Astrocyte (in vitro differentiated cells and primary cell): ENCODE measurements around the gene AGPAT3. TPM values are rescaled to one million over a fixed set of nuclear protein-coding genes. Genes with fewer than 3 reads are reported as not detected.
"Not testable (repeated sequence)": the region's sequence is repeated elsewhere in the genome, so short reads cannot be mapped to it uniquely, and the experiment has no call there.

ENCODE experiments used
- DNase-seq: peaks from one replicate; pipeline ENCODE4 v3.0.0-alpha.2; 2010; ENCODE audit warnings: low read depth
- FAIRE-seq: peaks from 2 replicates; lab custom pipeline; 2011; peaks lifted over from hg19 to GRCh38; lab: Jason Lieb, UNC
- H2AFZ ChIP-seq: 2 replicates; pipeline ENCODE4 v1.6.0; 2012; ENCODE audit warnings: low read depth, low read length, inconsistent platforms
- H3K27ac ChIP-seq: 2 replicates; pipeline ENCODE4 v1.5.1; 2011; ENCODE audit warnings: low read depth, low read length, inconsistent platforms
- H3K27me3 ChIP-seq: 2 replicates; pipeline ENCODE4 v1.6.0; 2011; ENCODE audit warnings: low read length, inconsistent platforms; ENCODE audit not compliant: insufficient read depth
- H3K36me3 ChIP-seq: 2 replicates; pipeline ENCODE4 v1.5.1; 2011; ENCODE audit warnings: low read length, inconsistent platforms; ENCODE audit not compliant: insufficient read depth
- H3K4me1 ChIP-seq: 2 replicates; pipeline ENCODE4 v1.5.1; 2011; ENCODE audit warnings: low read length, inconsistent platforms; ENCODE audit not compliant: insufficient read depth
- H3K4me2 ChIP-seq: 2 replicates; pipeline ENCODE4 v1.6.0; 2012; ENCODE audit warnings: low read length, inconsistent platforms
- H3K4me3 ChIP-seq: 2 replicates; pipeline ENCODE4 v1.5.1; 2011; ENCODE audit warnings: low read depth, mild to moderate bottlenecking, low read length, inconsistent platforms; ENCODE audit not compliant: insufficient read depth
- H3K79me2 ChIP-seq: 2 replicates; pipeline ENCODE4 v1.6.0; 2012; ENCODE audit warnings: mild to moderate bottlenecking, low read length, inconsistent platforms; ENCODE audit not compliant: insufficient read depth
- H3K9ac ChIP-seq: 2 replicates; pipeline ENCODE4 v1.6.0; 2012; ENCODE audit warnings: mild to moderate bottlenecking, low read length, inconsistent platforms
- H3K9me3 ChIP-seq: 2 replicates; pipeline ENCODE4 v1.5.1; 2012; ENCODE audit warnings: low read depth, mild to moderate bottlenecking, low read length, inconsistent platforms; ENCODE audit not compliant: insufficient read depth
- H4K20me1 ChIP-seq: 2 replicates; pipeline ENCODE4 v1.6.0; 2012; ENCODE audit warnings: low read length, inconsistent platforms; ENCODE audit not compliant: insufficient read depth
- H3K27ac Mint-ChIP-seq: one replicate; pipeline ENCODE4 v1.8.0; 2021; ENCODE audit warnings: mild to moderate bottlenecking, mixed read lengths; ENCODE audit not compliant: unreplicated experiment
- H3K27me3 Mint-ChIP-seq: one replicate; pipeline ENCODE4 v1.8.0; 2021; ENCODE audit warnings: low read depth, mixed read lengths; ENCODE audit not compliant: unreplicated experiment
- H3K36me3 Mint-ChIP-seq: one replicate; pipeline ENCODE4 v1.8.0; 2021; ENCODE audit warnings: low read depth, mixed read lengths; ENCODE audit not compliant: unreplicated experiment
- H3K4me1 Mint-ChIP-seq: one replicate; pipeline ENCODE4 v1.8.0; 2021; ENCODE audit warnings: low read depth, mixed read lengths; ENCODE audit not compliant: unreplicated experiment
- H3K4me3 Mint-ChIP-seq: one replicate; pipeline ENCODE4 v1.8.0; 2021; ENCODE audit warnings: mild to moderate bottlenecking, moderate library complexity, mixed read lengths; ENCODE audit not compliant: unreplicated experiment
- H3K9me3 Mint-ChIP-seq: one replicate; pipeline ENCODE4 v1.8.0; 2021; ENCODE audit warnings: mild to moderate bottlenecking, mixed read lengths; ENCODE audit not compliant: unreplicated experiment
- EZH2 ChIP-seq: IDR thresholded peaks from 2 replicates; pipeline ENCODE4 v1.6.1; 2012; ENCODE audit warnings: mild to moderate bottlenecking, low read length, inconsistent platforms; ENCODE audit not compliant: insufficient read depth
- total RNA-seq: library from RNA; stranded (reverse); gene quantifications from 2 replicates; pipeline ENCODE4 v1.2.1, GENCODE V29; 2021
- TF ChIP-seq, protein P1 (sequence below): IDR thresholded peaks from 2 replicates; pipeline ENCODE4 v1.5.1; 2011; ENCODE audit warnings: low read depth, mild to moderate bottlenecking, inconsistent platforms, low read length, moderate library complexity; ENCODE audit not compliant: insufficient read depth

The AGPAT3 gene
- total RNA-seq, 1 donor from 2014 or later, result 34.7 TPM

DNA sequence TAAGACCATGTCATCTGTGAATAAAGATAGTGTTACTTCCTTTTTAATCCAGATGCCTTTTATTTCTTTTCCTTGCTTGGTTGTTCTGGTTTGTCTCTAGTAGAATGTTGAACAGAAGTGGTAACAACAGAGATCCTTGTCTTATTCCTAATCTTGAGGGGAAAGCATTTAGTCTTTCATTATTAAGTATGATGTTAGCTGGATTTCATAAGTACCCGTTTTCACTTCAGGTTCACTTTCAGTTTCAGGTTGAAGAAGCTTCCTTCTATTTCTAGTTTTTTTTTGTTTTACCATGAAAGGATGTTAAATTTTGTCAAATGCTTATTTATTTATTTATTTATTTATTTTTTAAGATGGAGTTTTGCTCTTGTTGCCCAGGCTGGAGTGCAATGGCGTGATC lies 22.3 kb upstream of the AGPAT3 start:
- no peaks in the 10 kb centered on the region for H3K79me2 ChIP-seq
- H3K27ac ChIP-seq, result no peak overlapping the region
- H3K4me3 Mint-ChIP-seq, result no peak overlapping the region
- no peak overlapping the region for H3K4me3 ChIP-seq
- no peaks in the 10 kb centered on the region for H3K36me3 Mint-ChIP-seq
- H3K9me3 ChIP-seq, result no peaks in the 10 kb centered on the region
- peaks cover 5% of the 10 kb centered on the region for H3K9me3 Mint-ChIP-seq
- H4K20me1 ChIP-seq, result no peaks in the 10 kb centered on the region
- H3K9ac ChIP-seq, result no peak overlapping the region
- no peak for DNase-seq
- H3K4me1 Mint-ChIP-seq, result no peaks in the 10 kb centered on the region
- peaks cover 2% of the 10 kb centered on the region for H3K27me3 Mint-ChIP-seq
- no peak overlapping the region for H3K4me2 ChIP-seq
- no peak for FAIRE-seq
- H3K27me3 ChIP-seq, result peaks cover 3% of the 10 kb centered on the region
- no peak overlapping the region for H3K27ac Mint-ChIP-seq
- no peak overlapping the region for H2AFZ ChIP-seq
- no peak for TF ChIP-seq EZH2
- TF ChIP-seq, protein P1, sequence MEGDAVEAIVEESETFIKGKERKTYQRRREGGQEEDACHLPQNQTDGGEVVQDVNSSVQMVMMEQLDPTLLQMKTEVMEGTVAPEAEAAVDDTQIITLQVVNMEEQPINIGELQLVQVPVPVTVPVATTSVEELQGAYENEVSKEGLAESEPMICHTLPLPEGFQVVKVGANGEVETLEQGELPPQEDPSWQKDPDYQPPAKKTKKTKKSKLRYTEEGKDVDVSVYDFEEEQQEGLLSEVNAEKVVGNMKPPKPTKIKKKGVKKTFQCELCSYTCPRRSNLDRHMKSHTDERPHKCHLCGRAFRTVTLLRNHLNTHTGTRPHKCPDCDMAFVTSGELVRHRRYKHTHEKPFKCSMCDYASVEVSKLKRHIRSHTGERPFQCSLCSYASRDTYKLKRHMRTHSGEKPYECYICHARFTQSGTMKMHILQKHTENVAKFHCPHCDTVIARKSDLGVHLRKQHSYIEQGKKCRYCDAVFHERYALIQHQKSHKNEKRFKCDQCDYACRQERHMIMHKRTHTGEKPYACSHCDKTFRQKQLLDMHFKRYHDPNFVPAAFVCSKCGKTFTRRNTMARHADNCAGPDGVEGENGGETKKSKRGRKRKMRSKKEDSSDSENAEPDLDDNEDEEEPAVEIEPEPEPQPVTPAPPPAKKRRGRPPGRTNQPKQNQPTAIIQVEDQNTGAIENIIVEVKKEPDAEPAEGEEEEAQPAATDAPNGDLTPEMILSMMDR, result no peak
- no peaks in the 10 kb centered on the region for H3K36me3 ChIP-seq
- no peaks in the 10 kb centered on the region for H3K4me1 ChIP-seq

DNA sequence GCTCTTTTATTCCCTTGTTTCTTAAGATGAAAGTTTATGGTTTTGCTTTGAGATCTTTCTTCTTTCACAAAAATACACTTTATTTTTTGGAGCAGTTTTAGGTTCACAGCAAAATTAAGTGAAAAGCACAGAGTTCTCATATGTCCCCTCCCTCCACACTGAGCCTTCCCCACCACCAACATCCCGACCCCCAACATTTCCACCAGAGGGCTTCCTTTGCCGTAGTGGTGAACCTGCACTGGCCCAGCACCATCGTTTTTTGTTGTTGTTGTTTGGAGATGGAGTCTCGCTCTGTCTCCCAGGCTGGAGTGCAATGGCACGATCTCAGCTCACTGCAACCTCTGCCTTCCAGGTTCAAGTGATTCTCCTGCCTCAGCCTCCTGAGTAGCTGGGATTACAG lies 20.1 kb upstream of the AGPAT3 start:
- not testable (repeated sequence) for H3K27ac ChIP-seq, H3K9ac ChIP-seq, H3K27me3 Mint-ChIP-seq, H3K4me3 ChIP-seq, H3K9me3 ChIP-seq, H3K4me1 Mint-ChIP-seq, H2AFZ ChIP-seq, DNase-seq, H3K27ac Mint-ChIP-seq, H3K9me3 Mint-ChIP-seq, H3K4me1 ChIP-seq, H4K20me1 ChIP-seq, H3K4me3 Mint-ChIP-seq, H3K27me3 ChIP-seq, H3K79me2 ChIP-seq, FAIRE-seq, H3K4me2 ChIP-seq, H3K36me3 Mint-ChIP-seq, H3K36me3 ChIP-seq

DNA sequence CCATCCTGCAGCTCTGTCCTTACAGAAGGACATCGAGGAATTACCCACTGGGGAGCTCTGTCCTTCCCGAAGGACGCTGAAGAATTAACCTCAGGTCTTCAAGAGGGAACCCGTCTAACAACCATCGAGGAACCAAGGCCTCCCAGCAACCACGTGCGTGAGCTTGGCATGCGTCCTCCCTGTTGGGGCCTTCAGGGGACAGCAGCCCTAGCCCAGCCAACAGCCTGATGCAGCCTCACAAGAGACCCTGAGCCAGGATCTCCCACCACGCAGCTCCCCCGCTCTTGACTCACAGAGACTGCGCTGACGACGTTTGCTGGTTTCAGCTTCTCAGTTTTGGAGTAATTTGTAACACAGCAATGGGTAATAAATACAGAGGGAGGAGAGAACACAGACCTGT lies 19.6 kb upstream of the AGPAT3 start:
- Histone ChIP-seq H3K36me3 (no peaks in the 10 kb centered on the region), H3K4me3 (no peak overlapping the region), H2AFZ (no peak overlapping the region), H3K9ac (no peak overlapping the region), H3K27ac (no peak overlapping the region), H3K9me3 (no peaks in the 10 kb centered on the region), H4K20me1 (no peaks in the 10 kb centered on the region), H3K27me3 (peaks cover 3% of the 10 kb centered on the region), H3K4me2 (no peak overlapping the region), H3K79me2 (no peaks in the 10 kb centered on the region), H3K4me1 (no peaks in the 10 kb centered on the region)
- Mint-ChIP-seq H3K4me3 (no peak overlapping the region), H3K27ac (no peak overlapping the region), H3K4me1 (no peaks in the 10 kb centered on the region), H3K36me3 (no peaks in the 10 kb centered on the region), H3K9me3 (peaks cover 10% of the 10 kb centered on the region), H3K27me3 (peaks cover 7% of the 10 kb centered on the region)
- no peak for TF ChIP-seq EZH2
- TF ChIP-seq, protein P1, result no peak
- no peak for DNase-seq
- FAIRE-seq, result no peak
